ENCODE results near the gene RIMS1. TPM values are rescaled to one million over a fixed set of nuclear protein-coding genes. Genes with fewer than 3 reads are reported as not detected.

The RIMS1 gene
- total and polyA plus RNA-seq, 4 donors, result 0.09 to 0.17 TPM; not detected in 2

- Histone ChIP-seq H3K4me3 (ENCODE audit: low read depth in 1 of 3, low read length in 3 of 3) (no peak overlapping the region), H3K27me3 (ENCODE audit: control insufficient read depth in 4 of 4, insufficient read depth in 4 of 4, low read length in 3 of 4) (peaks cover 0 to 5% (median 0%) of the 10 kb centered on the region in 4 donors), H3K36me3 (ENCODE audit: control insufficient read depth in 4 of 4, insufficient read depth in 3 of 4, low read depth in 1 of 4, low read length in 3 of 4) (no peaks in the 10 kb centered on the region), H3K4me1 (ENCODE audit: control insufficient read depth in 4 of 4, insufficient read depth in 4 of 4, low read length in 3 of 4) (no peaks in the 10 kb centered on the region), H3K9ac (ENCODE audit: low read depth in 1 of 2, low read length in 2 of 2) (no peak overlapping the region), H3K9me3 (ENCODE audit: control insufficient read depth in 4 of 4, low read length in 3 of 4) (no peaks in the 10 kb centered on the region), H3K27ac (ENCODE audit: low read depth in 1 of 2, low read length in 2 of 2) (no peak overlapping the region)
- WGBS, result 53% methylated on average over 2 of the region's 2 CpGs
- no peak for DNase-seq (ENCODE audit: low spot score)
- no peak for TF ChIP-seq GABPA (IDR thresholded peaks at IDR 0.05 in 1 of 2, conservative IDR thresholded peaks at IDR 0.05 in 1 of 2)
- no peak for TF ChIP-seq FOXA1 (IDR thresholded peaks at IDR 0.05)
- no peak for TF ChIP-seq YY1 (IDR thresholded peaks at IDR 0.05)
Observed at GRCh38 chr6:72042088-72042487, 155.7 kb downstream of the RIMS1 start.

DNA sequence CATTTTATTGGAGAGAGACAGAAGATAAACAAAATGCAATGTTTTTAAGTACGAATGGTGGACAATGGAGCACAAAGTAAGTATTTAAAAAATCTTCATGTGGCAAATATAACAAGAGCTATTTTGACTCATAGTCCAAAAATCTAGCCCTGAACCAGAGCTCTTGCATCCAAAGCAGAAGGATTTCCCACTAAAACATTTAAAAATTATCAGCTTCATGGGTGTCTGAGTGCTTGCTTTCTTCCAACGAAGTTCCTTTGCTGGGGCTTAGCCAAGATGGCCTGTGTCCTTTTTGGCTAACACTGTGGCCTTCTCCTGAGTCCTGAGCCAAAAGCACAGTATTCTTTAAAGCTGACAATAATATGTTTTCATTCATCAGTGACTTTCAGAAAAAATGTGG lies 161.7 kb downstream of the RIMS1 start:
- Histone ChIP-seq H3K4me1 (ENCODE audit: control insufficient read depth in 4 of 4, insufficient read depth in 4 of 4, low read length in 3 of 4) (no peaks in the 10 kb centered on the region), H3K27ac (ENCODE audit: low read depth in 1 of 2, low read length in 2 of 2) (no peak overlapping the region), H3K36me3 (ENCODE audit: control insufficient read depth in 4 of 4, insufficient read depth in 3 of 4, low read depth in 1 of 4, low read length in 3 of 4) (no peaks in the 10 kb centered on the region), H3K27me3 (ENCODE audit: control insufficient read depth in 4 of 4, insufficient read depth in 4 of 4, low read length in 3 of 4) (peaks cover 0 to 5% (median 0%) of the 10 kb centered on the region in 4 donors), H3K9ac (ENCODE audit: low read depth in 1 of 2, low read length in 2 of 2) (no peak overlapping the region), H3K9me3 (ENCODE audit: control insufficient read depth in 4 of 4, low read length in 3 of 4) (no peaks in the 10 kb centered on the region), H3K4me3 (ENCODE audit: low read depth in 1 of 3, low read length in 3 of 3) (no peak overlapping the region)
- no peak for DNase-seq (ENCODE audit: low spot score)
- WGBS, result 55% methylated on average over 2 of the region's 2 CpGs
- TF ChIP-seq YY1 (IDR thresholded peaks at IDR 0.05) (no peak), EGR1 (IDR thresholded peaks at IDR 0.05; ENCODE audit: low read depth in 2 of 2) (no peak), NR2F2 (IDR thresholded peaks at IDR 0.05) (no peak)

GRCh38 chr6:72049376-72049775 lies 163.0 kb downstream of the RIMS1 start:
- no peaks in the 10 kb centered on the region for H3K9me3 ChIP-seq (ENCODE audit: control insufficient read depth in 4 of 4, low read length in 3 of 4)
- no peak for DNase-seq (ENCODE audit: low spot score)

DNA sequence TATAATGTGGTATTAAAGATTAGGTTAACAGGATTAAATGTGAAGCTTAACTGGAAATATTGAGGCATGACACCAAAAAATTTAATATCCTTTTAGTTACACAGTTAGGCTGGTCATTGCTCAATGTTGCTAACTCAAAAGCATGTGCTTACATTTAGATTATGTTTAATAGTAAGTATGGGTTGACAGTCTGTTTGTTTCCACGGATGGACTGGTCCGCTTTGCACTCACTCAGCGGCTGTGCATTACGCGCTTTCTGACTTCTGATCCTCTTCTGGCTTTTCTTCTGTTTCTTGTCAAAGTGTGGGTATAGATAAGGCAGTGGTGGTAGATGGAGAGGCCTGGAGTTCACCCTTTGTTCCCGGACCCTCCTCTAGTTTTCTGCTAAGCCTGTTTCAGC lies 174.9 kb downstream of the RIMS1 start:
- Histone ChIP-seq H3K27ac (ENCODE audit: low read depth in 1 of 2, low read length in 2 of 2) (no peak overlapping the region), H3K36me3 (ENCODE audit: control insufficient read depth in 4 of 4, insufficient read depth in 3 of 4, low read depth in 1 of 4, low read length in 3 of 4) (no peaks in the 10 kb centered on the region), H3K27me3 (ENCODE audit: control insufficient read depth in 4 of 4, insufficient read depth in 4 of 4, low read length in 3 of 4) (peaks cover 0 to 4% (median 0%) of the 10 kb centered on the region in 4 donors), H3K4me1 (ENCODE audit: control insufficient read depth in 4 of 4, insufficient read depth in 4 of 4, low read length in 3 of 4) (peaks cover 0 to 2% (median 0%) of the 10 kb centered on the region in 4 donors), H3K9me3 (ENCODE audit: control insufficient read depth in 4 of 4, low read length in 3 of 4) (no peaks in the 10 kb centered on the region), H3K9ac (ENCODE audit: low read depth in 1 of 2, low read length in 2 of 2) (no peak overlapping the region), H3K4me3 (ENCODE audit: low read depth in 1 of 3, low read length in 3 of 3) (no peak overlapping the region)
- 59% methylated on average over 6 of the region's 6 CpGs for WGBS
- DNase-seq (ENCODE audit: low spot score), result no peak
- TF ChIP-seq, protein P1, sequence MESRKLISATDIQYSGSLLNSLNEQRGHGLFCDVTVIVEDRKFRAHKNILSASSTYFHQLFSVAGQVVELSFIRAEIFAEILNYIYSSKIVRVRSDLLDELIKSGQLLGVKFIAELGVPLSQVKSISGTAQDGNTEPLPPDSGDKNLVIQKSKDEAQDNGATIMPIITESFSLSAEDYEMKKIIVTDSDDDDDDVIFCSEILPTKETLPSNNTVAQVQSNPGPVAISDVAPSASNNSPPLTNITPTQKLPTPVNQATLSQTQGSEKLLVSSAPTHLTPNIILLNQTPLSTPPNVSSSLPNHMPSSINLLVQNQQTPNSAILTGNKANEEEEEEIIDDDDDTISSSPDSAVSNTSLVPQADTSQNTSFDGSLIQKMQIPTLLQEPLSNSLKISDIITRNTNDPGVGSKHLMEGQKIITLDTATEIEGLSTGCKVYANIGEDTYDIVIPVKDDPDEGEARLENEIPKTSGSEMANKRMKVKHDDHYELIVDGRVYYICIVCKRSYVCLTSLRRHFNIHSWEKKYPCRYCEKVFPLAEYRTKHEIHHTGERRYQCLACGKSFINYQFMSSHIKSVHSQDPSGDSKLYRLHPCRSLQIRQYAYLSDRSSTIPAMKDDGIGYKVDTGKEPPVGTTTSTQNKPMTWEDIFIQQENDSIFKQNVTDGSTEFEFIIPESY (IDR thresholded peaks at IDR 0.05), result no peak
- TF ChIP-seq FOXA2 (IDR thresholded peaks at IDR 0.05), result no peak
- TF ChIP-seq RXRA (IDR thresholded peaks at IDR 0.05), result no peak
- no peak for TF ChIP-seq SP1 (IDR thresholded peaks at IDR 0.05)
- no peak for TF ChIP-seq RAD21 (IDR thresholded peaks at IDR 0.05)

More at GRCh38 chr6:72049376-72049775, 163.0 kb downstream of the RIMS1 start:
- TF ChIP-seq YY1 (IDR thresholded peaks at IDR 0.05) (no peak), FOXA2 (IDR thresholded peaks at IDR 0.05) (no peak), JUND (IDR thresholded peaks at IDR 0.05) (no peak)
- TF ChIP-seq, protein P2, sequence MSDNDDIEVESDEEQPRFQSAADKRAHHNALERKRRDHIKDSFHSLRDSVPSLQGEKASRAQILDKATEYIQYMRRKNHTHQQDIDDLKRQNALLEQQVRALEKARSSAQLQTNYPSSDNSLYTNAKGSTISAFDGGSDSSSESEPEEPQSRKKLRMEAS (IDR thresholded peaks at IDR 0.05), result no peak
- no peak overlapping the region for H3K9ac ChIP-seq (ENCODE audit: low read depth in 1 of 2, low read length in 2 of 2)
- H3K4me1 ChIP-seq (ENCODE audit: control insufficient read depth in 4 of 4, insufficient read depth in 4 of 4, low read length in 3 of 4), result no peaks in the 10 kb centered on the region
- H3K36me3 ChIP-seq (ENCODE audit: control insufficient read depth in 4 of 4, insufficient read depth in 3 of 4, low read depth in 1 of 4, low read length in 3 of 4), result no peaks in the 10 kb centered on the region
- 68% methylated on average over 3 of the region's 3 CpGs for WGBS
- H3K4me3 ChIP-seq (ENCODE audit: low read depth in 1 of 3, low read length in 3 of 3), result no peak overlapping the region
- H3K27me3 ChIP-seq (ENCODE audit: control insufficient read depth in 4 of 4, insufficient read depth in 4 of 4, low read length in 3 of 4), result peaks cover 0 to 3% (median 0%) of the 10 kb centered on the region in 4 donors
- no peak overlapping the region for H3K27ac ChIP-seq (ENCODE audit: low read depth in 1 of 2, low read length in 2 of 2)

Data from liver (tissue), 9 donors.